Measurements from ENCODE around the gene CSH1. TPM values are rescaled to one million over a fixed set of nuclear protein-coding genes. Genes with fewer than 3 reads are reported as not detected.
"Not testable (repeated sequence)": the region's sequence is repeated elsewhere in the genome, so short reads cannot be mapped to it uniquely, and the experiment has no call there.

Gene CSH1
- total RNA-seq, 2 donors from 2014 or later = 8.3 to 8.9 TPM

DNA sequence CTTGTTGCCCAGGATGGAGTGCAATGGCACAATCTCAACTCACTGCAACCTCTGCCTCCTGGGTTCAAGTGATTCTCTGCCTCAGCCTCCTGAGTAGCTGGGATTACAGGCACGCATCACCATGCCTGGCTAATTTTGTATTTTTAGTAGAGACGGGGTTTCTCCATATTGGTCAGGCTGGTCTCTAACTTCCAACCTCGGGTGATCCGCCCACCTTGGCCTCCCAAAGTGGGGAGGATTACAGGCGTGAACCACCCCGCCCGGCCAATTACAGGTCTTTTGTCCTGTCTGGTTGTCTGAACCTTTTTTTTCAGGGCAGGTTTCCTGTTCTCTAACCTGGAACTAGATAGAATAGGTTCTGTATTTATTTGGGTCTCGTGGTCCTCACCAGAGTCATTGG lies 39.9 kb downstream of the CSH1 start:
- not testable (repeated sequence) for H3K27ac Mint-ChIP-seq; DNase-seq (ENCODE audit: low spot score in 2 of 2); H3K9me3 Mint-ChIP-seq; H3K36me3 Mint-ChIP-seq; ATAC-seq

DNA sequence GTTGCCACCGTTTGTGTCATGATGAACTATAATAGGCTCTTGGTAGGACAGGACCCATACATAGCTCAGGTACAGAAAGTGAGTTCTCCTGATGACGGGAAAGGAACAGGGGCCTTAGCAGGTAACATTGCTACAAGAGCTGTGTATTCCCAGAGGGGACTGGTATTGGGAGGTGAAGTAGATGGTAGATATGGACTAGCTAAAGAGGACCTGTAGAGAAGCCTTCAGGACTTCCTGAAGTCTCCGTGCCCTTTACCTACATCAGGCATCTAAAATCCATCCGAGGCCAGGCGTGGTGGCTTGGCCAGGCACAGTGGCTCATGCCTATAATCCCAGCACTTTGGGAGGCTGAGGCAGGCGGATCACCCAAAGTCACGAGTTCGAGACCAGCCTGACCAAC lies 41.2 kb downstream of the CSH1 start:
- Mint-ChIP-seq H3K9me3 (no peaks in the 10 kb centered on the region), H3K27ac (no peak overlapping the region), H3K36me3 (no peaks in the 10 kb centered on the region)
- DNase-seq (ENCODE audit: low spot score in 2 of 2) (no peak), ATAC-seq (no peak)

DNA sequence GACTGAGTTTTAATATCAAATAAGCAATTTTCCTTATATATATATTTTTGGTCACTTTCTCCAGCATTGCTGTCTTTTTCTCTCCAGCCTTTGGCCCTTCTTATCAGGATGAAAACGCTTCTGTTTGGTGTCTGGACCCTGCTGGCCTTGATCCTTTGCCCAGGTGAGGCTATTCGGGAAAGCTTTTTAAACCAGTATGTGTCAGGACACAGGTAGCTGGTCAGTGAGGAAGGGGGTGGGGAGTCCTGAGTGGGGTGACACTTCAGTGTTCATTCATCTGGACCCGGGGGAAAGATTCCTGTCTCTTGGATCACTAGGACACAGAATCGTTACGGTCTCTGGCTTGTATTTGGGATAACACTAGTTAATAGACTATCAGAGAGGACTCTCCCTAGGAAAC lies 41.7 kb downstream of the CSH1 start:
- DNase-seq (ENCODE audit: low spot score in 2 of 2) (no peak), ATAC-seq (no peak)
- no peaks in the 10 kb centered on the region for H3K9me3 Mint-ChIP-seq
- H3K36me3 Mint-ChIP-seq = no peaks in the 10 kb centered on the region
- no peak overlapping the region for H3K27ac Mint-ChIP-seq

DNA sequence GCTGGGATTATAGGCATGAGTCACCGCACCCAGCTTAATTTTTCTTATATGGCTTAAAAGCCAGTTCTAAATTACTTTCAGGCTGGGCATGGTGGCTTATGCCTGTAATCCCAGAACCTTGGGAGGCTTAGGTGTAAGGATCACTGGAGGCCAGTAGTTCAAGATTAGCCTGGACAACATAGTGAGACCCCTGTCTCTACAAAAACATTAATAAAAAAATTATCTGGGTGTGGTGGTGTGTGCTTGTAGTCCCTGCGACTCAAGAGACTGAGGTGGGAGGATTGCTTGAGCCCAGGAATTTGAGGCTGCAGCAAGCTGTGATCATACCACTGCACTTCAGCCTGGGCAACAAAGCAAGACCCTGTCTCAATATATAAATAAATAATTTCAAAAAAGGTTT lies 43.1 kb downstream of the CSH1 start:
- no peak overlapping the region for H3K27ac Mint-ChIP-seq
- peaks cover 1 to 5% of the 10 kb centered on the region in 2 donors for H3K9me3 Mint-ChIP-seq
- no peak for ATAC-seq
- no peak for DNase-seq (ENCODE audit: low spot score in 2 of 2)
- H3K36me3 Mint-ChIP-seq = peaks cover 1 to 2% of the 10 kb centered on the region in 2 donors

DNA sequence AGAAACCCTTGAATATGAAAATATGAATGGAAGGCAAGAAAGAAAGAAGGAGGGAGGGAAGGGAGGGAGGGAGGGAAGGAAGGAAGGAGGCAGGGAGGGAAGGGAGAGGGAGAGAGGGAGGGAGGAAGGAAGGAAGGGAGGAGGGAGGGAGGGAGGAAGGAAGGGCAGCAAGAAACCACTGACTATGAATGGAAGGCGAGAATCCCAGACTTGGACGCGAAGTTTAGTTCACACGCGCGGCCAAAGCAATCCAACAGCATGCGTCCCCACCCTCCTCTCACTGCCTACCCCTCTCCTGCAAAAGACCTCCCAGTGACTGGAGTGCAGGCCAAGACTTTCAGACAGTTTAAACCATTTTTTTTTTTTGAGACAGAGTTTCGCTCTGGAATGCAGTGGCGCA lies 46.0 kb downstream of the CSH1 start:
- no peak overlapping the region for H3K27ac Mint-ChIP-seq
- no peak for ATAC-seq
- H3K9me3 Mint-ChIP-seq = peaks cover 7 to 10% of the 10 kb centered on the region in 2 donors
- peaks cover 8% of the 10 kb centered on the region in 2 donors for H3K36me3 Mint-ChIP-seq
- peak in 1 of 2 donors; percentile 40 for DNase-seq (ENCODE audit: low spot score in 2 of 2)

DNA sequence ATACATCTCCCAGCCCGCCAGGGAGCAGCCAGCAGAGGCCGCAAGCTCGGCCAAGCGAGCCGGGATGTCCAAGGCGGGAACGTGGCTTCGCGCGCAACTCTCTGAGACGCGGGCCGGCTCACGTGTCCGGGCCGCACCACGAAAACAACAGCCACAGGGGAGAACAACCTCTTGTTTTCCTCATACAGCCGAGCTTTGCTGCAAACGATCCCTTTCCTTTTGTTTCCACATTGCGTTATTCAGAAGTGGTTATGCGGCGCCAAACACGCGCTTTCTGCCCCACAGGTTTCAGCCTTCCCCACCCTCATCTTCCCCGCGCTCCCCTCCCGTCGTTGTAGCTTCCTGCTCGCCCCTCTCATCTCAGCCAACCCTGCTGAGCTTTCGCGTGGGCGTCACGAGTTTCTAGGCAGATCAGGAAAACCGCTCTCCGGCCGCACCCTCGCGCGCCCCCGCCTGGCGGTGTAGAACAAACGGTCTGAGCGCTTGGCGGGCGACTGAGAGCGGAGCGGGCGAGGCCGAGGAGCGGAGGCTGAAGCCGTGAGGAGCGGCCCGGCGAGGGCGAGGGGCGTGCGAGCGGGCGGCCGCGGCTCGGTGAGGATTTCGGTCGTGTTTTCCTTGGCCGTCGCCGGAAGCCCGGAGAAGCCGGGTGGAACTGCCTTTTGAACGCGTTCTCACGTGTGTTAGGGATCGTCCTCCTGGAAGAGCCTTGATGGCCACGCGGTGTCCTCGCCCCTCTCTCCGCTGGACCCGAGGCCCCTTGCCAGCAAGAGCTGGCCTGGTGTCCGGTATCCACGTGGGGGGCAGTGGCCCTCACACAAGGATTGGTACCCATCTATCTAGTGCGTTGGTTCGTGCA lies 47.3 kb downstream of the CSH1 start:
- Mint-ChIP-seq H3K9me3 (peaks cover 7 to 10% of the 10 kb centered on the region in 2 donors), H3K27ac (peak overlapping the region; percentile 79 to 92), H3K36me3 (peaks cover 8% of the 10 kb centered on the region in 2 donors)
- ATAC-seq (peak; percentile 93 to 98), DNase-seq (ENCODE audit: low spot score in 2 of 2) (peak; percentile 95 to 97)

DNA sequence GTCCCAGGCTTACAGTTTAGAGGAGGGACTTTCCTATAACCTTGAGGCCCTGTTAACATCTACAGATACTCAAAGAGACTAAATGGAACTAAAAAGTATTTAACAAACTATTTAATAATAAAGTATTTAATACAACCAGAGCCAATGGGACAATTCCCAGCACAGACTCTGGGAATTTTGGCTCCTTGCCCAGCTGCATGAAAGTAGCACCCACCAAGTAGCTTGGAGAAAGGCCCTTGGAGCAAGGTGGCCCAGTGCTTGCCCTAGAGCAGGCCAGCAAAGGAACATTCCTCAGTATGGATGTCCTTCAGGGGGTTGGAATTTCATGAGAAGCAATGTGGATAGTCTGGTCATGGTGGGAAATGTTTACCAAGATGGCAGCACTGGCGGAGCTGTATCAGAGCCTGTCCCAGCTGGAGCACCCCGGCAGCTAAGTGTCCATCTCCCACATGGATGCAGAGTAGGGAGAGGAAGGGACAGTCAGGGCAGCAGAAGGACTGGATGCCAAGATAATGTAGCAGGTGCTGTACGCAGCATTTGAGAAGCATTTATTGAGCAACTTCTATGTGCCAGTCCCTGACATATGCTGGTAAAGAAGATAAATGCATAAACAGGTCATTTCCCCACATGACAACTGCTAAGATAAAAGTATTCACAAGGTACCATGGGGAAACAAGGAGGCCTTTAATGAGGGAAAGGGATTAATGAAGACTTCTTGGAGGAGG lies 48.7 kb downstream of the CSH1 start:
- peak in 1 of 2 donors; percentile 9 for DNase-seq (ENCODE audit: low spot score in 2 of 2)
- Mint-ChIP-seq H3K9me3 (peaks cover 7 to 10% of the 10 kb centered on the region in 2 donors), H3K27ac (peak overlapping the region; percentile 39 to 92), H3K36me3 (peaks cover 8% of the 10 kb centered on the region in 2 donors)
- ATAC-seq = no peak

DNA sequence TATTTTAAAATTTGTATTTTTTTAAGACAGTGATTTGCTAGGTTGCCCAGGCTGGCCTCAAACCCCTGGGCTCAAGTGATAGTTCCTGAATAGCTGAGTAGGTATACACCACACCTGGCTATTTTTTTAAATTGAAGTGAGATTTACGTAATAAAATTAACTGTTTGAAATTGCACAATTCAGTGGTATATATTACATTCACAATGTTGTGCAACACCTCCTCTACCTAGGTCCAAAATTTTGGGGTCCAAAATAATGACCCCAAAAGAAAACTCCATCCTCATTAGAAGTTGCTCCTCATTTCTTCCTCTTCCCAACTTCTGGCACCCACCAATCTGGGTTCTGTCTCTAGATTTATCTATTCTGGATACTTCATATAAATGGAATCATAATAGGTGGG lies 50.9 kb downstream of the CSH1 start:
- no peak for ATAC-seq
- H3K9me3 Mint-ChIP-seq = peaks cover 7 to 10% of the 10 kb centered on the region in 2 donors
- no peak overlapping the region for H3K27ac Mint-ChIP-seq
- peaks cover 24 to 25% of the 10 kb centered on the region in 2 donors for H3K36me3 Mint-ChIP-seq
- DNase-seq (ENCODE audit: low spot score in 2 of 2) = no peak

Other genes with a start within 250 kb of the CSH1 start
- gene LIMD2, start 196.4 kb downstream of the CSH1 start, total RNA-seq = 100 to 1,000 TPM in 1 of 2 donors, 10 to 100 TPM in 1; 76.7 to 166 TPM
- 100 to 1,000 TPM in 1 of 2 donors, 10 to 100 TPM in 1; 68.3 to 112 TPM for gene STRADA, start 154.8 kb downstream of the CSH1 start, total RNA-seq
- gene CCDC47, start 123.0 kb downstream of the CSH1 start, total RNA-seq = 10 to 100 TPM; 53.8 to 75.7 TPM
- 100 to 1,000 TPM; 126 to 130 TPM for gene DDX42, start 122.4 kb downstream of the CSH1 start, total RNA-seq
- 100 to 1,000 TPM; 129 to 137 TPM for gene PSMC5, start 69.1 kb downstream of the CSH1 start, total RNA-seq
- 10 to 100 TPM; 47.0 to 55.8 TPM for gene FTSJ3, start 68.9 kb downstream of the CSH1 start, total RNA-seq
- 100 to 1,000 TPM in 1 of 2 donors, 10 to 100 TPM in 1; 90.3 to 113 TPM for gene SMARCD2, start 53.9 kb downstream of the CSH1 start, total RNA-seq
- 1 to 10 TPM; 2.2 to 2.4 TPM for gene CSH2, start 22.9 kb downstream of the CSH1 start, total RNA-seq
- gene GH2, start 14.6 kb downstream of the CSH1 start, total RNA-seq = not detected
- gene CSHL1, start 14.7 kb upstream of the CSH1 start, total RNA-seq = under 1 TPM in 1 of 2 donors, not detected in 1; 0.31 TPM
- 1 to 10 TPM in 1 of 2 donors, not detected in 1; 1.0 TPM for gene GH1, start 22.3 kb upstream of the CSH1 start, total RNA-seq
- 10 to 100 TPM; 28.7 to 52.6 TPM for gene CD79B, start 35.8 kb upstream of the CSH1 start, total RNA-seq
- under 1 TPM in 1 of 2 donors, not detected in 1; 0.10 TPM for gene SCN4A, start 76.3 kb upstream of the CSH1 start, total RNA-seq
- gene PRR29, start 101.8 kb upstream of the CSH1 start, total RNA-seq = 1 to 10 TPM in 1 of 2 donors, under 1 TPM in 1; 0.86 to 1.8 TPM
- gene ICAM2, start 124.1 kb upstream of the CSH1 start, total RNA-seq = 10 to 100 TPM; 21.9 to 45.2 TPM
- 10 to 100 TPM; 23.7 to 24.1 TPM for gene ERN1, start 233.6 kb upstream of the CSH1 start, total RNA-seq